ENCODE data around the gene REXO1.

REXO1 gene

DNA sequence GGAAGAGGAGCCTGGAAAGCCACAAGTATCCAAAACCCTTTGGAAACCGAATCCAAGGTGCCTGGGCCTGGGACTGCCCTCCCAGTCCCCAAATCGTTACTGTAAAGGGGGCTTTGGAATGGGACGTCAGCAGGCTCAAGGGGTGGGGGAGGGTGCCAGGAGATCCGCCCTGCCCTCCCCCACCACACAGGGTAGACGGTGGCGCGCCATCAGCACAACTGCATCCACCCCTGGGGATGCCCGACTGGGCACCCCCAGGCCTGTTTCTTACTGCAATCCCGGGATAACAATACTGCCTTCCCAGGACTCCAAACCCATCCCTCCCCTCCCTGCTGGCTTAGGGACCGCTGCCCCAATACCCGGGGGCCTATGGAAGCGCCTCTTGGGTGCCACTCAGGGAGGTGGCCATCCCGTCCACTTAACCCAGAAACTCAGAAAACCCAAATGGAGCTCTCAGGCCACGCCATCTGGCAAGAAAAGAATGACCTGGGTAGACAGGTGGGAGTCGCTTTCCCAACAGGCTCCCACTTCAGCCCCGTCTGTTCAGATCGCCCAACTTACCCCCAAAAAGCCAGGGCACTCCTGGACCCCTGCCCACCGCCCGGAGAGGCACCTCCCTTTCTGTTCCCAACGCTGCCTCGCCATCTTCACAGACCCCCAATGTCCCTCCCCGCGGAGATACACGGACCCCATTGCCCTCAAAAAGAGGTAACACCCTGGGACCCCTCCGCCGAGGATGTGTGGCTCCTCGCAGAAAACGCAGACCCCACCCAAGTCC lies 12.7 kb upstream of the REXO1 start:
- Histone ChIP-seq H3K4me1 (ENCODE audit: insufficient read depth, low read length) (peaks cover 19% of the 10 kb centered on the region; the same call in 1 of the 2 replicates), H3K36me3 (ENCODE audit: insufficient read depth, low read length) (no peaks in the 10 kb centered on the region), H3K9ac (ENCODE audit: low read depth, low read length) (peak overlapping the region; percentile 85), H3K9me3 (ENCODE audit: control insufficient read depth, insufficient read depth, low read length) (no peaks in the 10 kb centered on the region)

DNA sequence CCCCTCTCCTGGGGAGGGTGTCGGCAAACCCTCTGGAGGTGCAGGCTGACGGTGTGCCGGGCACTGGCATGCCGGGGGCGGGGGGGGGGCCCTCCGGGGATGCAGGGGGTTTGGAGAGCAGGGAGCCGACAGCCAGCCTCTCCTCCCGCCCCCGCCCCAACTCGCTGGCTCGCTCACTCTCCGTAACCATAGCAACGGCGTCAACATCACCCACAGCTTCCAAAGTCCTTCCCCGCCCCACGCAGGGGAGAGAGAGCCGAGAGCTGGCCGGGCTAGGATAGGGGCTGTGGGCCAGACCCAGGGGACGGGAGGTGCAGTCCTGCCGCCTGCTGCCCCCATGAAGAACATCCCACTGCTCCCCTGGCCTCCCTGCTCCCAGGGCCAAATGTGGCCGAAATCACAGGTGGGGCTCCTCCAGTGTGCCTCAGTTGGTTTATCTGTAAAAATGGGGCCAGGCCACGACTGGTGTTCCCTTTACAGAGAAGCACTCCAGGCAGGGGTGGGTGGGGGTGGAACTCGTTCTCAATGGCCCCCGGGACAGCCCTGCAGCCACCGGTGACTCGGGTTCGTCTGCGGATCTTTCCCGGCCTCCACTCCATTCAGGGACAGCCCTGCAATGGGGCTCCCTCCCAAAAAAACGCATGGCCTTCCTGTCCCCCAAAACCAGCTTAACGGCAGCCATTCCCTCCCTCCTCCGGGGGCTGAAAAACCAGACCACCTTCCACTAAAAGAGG lies 11.9 kb upstream of the REXO1 start:
- H3K9me3 ChIP-seq (ENCODE audit: control insufficient read depth, insufficient read depth, low read length) = no peaks in the 10 kb centered on the region
- peaks cover 22% of the 10 kb centered on the region; the same call in 1 of the 2 replicates for H3K4me1 ChIP-seq (ENCODE audit: insufficient read depth, low read length)
- H3K9ac ChIP-seq (ENCODE audit: low read depth, low read length) = peak overlapping the region; percentile 85; the same call in 1 of the 2 replicates

DNA sequence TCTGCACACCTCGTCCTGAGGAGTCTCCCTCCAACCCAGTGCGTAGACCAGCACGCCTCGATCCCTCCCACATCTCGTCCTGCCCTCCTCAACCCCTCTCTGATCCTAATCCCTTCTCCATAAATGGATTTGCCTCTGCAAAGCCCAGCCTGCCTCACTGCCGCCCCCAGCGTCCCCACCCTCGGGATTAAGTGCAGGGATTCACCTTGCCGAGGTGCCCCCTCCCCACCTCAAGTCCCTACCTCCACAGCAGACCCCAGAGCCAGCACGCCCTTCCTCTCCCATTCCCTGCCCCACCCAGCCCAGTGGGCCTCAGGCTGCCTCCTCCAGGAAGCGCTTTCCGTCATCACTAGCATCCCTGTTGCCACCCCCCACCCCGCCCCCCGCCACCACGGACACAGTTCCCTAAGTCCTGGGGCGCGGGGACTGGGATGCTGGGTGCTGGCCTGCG lies 11.1 kb upstream of the REXO1 start:
- Histone ChIP-seq H3K9me3 (ENCODE audit: control insufficient read depth, insufficient read depth, low read length) (no peaks in the 10 kb centered on the region), H3K9ac (ENCODE audit: low read depth, low read length) (peak overlapping the region; percentile 16; the same call in 1 of the 2 replicates), H3K4me1 (ENCODE audit: insufficient read depth, low read length) (peaks cover 22% of the 10 kb centered on the region; the same call in 1 of the 2 replicates)

More for the DNA sequence above, 11.9 kb upstream of the REXO1 start:
- H3K36me3 ChIP-seq (ENCODE audit: insufficient read depth, low read length) = no peaks in the 10 kb centered on the region

DNA sequence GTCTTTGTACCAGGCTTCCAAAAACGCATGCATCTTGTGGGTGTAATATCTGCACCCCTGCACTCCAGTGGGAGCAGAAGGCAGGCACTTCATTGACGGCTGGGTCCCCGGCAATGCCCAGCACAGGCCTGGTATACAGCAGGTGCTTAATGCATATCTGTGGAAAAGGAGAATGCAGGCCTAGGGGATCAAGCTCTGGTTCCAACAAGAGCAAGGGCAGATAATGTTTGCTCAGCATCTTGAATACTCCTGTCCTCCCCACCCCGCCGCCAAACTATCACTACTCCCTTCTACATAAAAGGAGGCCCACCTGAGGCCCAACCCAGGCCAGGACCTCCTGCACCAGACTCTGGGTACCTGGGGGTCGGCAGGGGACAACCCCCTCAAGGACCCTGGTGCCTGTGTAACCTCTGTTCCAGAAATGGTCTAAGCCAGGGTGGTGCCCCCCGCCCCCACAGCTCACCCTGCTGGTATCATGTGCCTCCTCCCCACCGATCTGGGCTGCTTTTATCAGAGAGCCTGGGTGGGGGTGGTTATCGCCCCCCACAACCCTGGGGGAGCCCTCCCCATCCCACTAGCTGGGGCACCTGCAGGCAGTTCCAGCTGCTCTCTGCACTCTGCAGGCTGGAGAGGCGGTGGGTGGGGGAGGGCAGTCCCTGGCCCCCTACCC lies 10.3 kb upstream of the REXO1 start:
- H3K4me1 ChIP-seq (ENCODE audit: insufficient read depth, low read length) = peaks cover 23% of the 10 kb centered on the region; the same call in 1 of the 2 replicates
- H3K9me3 ChIP-seq (ENCODE audit: control insufficient read depth, insufficient read depth, low read length) = no peaks in the 10 kb centered on the region
- no peak overlapping the region for H3K9ac ChIP-seq (ENCODE audit: low read depth, low read length)
- no peaks in the 10 kb centered on the region for H3K36me3 ChIP-seq (ENCODE audit: insufficient read depth, low read length)

More for the DNA sequence above, 11.1 kb upstream of the REXO1 start:
- no peaks in the 10 kb centered on the region for H3K36me3 ChIP-seq (ENCODE audit: insufficient read depth, low read length)

DNA sequence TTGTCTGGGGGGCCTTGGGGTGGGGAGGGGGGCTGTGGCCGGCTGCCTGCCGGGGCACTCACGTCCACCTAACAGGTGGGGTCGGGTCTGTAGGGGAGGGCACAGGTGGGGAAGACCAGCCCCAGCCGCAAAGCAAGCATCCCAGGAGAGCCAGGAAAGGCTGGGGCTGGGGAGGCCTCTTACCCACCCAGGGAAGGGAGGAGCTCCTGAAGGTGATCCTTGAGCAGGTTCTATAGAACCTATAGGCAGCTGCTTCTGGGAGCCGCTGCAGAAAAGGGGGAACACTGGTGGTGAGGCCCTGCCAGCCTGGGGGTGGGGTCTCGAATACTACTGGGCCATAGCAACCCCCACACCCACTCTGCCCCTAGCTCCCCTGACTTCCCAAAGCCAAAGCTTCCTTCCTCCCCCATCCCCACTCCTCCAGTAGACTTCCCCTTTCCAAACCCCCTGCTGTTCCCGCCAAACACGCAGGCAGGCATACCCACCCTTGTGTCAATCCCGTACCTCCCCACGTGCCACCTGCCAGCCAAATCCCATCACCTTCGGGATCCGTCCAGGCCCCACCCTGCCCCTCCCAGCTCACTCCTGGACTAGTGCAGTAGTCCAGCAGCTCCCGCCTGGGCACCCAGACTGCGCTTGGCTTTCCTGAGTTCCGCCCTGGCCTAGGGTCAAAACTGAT lies 9.5 kb upstream of the REXO1 start:
- H3K9me3 ChIP-seq (ENCODE audit: control insufficient read depth, insufficient read depth, low read length) = no peaks in the 10 kb centered on the region
- H3K36me3 ChIP-seq (ENCODE audit: insufficient read depth, low read length) = no peaks in the 10 kb centered on the region
- peak overlapping the region; percentile 66; the same call in 1 of the 2 replicates for H3K9ac ChIP-seq (ENCODE audit: low read depth, low read length)
- H3K4me1 ChIP-seq (ENCODE audit: insufficient read depth, low read length) = peaks cover 29% of the 10 kb centered on the region; the same call in 1 of the 2 replicates

DNA sequence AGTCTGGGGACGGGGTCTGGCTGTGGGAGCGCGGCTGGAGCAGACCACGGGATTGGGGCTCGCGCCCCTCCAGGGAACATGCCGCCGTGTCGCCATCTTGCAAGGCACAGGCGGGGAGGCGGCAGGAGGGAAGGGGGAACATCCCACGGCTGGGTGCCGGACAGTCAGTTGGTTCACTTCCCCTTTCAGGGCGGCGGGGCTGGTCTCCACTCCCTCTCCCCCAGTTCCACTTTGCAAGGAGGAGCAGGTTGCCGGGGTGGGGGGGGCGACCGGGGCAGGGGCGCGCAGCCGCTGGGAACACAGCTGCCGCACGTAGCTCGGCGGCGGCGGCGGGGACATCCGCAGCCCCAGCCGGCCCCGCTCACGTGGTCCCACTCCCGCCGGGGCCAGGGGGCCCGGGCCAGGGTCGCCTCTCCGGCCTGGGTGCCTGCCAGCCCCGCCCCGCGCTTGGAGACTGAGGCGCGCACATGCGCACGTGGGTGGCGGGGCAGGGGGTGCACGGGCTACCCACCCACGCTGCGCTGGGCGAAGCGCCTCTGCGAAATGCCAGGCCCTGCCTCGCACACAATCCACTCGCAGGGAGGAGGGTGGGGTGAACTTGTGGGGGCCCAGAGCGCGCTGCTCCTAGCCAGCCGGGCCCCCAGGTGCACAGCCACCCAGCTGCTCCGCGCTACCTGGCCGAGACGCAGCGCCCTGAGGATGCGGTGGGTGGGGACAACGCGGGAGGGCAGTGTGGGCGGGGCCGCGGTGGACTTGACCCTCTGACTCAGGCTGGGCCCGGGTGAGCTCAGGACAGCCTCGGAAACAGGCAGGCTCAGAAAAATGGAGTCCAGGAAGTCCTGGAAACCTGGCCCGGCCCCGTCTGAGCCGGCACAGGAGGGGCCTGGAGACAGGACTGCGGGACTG lies 8.7 kb upstream of the REXO1 start:
- H3K36me3 ChIP-seq (ENCODE audit: insufficient read depth, low read length) = no peaks in the 10 kb centered on the region
- H3K9me3 ChIP-seq (ENCODE audit: control insufficient read depth, insufficient read depth, low read length) = no peaks in the 10 kb centered on the region
- H3K9ac ChIP-seq (ENCODE audit: low read depth, low read length) = peak overlapping the region; percentile 66
- H3K4me1 ChIP-seq (ENCODE audit: insufficient read depth, low read length) = peaks cover 31% of the 10 kb centered on the region; the same call in 1 of the 2 replicates

DNA sequence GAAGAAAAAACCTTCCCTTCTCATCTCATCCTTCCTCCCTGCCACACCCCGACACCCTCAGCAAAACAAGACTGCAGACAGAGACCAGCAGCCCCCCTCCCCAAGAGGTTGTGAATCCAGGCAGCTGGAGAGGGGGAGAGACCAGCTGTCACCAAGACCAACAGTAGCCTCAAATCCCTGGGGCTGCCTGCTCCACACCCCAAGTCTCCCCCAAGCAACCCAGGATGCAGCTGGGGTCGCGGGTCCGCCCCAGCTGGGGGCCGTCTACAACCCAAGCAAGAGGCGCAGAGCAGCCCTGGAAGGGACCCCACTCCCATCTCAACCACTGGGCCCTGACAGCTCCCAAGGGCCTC lies 8.0 kb upstream of the REXO1 start:
- no peaks in the 10 kb centered on the region for H3K9me3 ChIP-seq (ENCODE audit: control insufficient read depth, insufficient read depth, low read length)
- peaks cover 31% of the 10 kb centered on the region; the same call in 1 of the 2 replicates for H3K4me1 ChIP-seq (ENCODE audit: insufficient read depth, low read length)
- H3K9ac ChIP-seq (ENCODE audit: low read depth, low read length) = peak overlapping the region; percentile 66
- no peaks in the 10 kb centered on the region for H3K36me3 ChIP-seq (ENCODE audit: insufficient read depth, low read length)

DNA sequence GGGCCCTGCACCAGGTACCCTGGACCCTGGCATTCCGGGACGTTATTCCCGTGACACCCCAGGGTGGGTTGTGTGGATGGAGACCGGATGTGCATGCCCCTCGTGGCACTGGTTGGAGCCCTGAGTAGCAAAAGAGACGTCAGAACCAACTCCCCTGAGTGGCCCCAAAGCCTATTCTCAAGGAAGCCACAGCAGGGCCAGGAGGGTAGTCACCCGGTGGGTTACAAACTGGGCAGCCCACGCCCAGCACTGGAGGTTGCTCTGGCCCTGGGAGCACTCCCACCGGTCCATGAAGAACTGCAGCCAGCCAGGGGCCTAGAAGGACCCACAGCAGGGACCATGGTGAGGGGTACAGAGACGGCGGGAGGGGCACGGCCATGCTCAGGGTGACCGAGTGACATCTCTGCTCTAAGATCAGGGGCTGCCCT lies 7.6 kb upstream of the REXO1 start:
- Histone ChIP-seq H3K36me3 (ENCODE audit: insufficient read depth, low read length) (no peaks in the 10 kb centered on the region), H3K9ac (ENCODE audit: low read depth, low read length) (peak overlapping the region; percentile 26; the same call in 1 of the 2 replicates), H3K4me1 (ENCODE audit: insufficient read depth, low read length) (peaks cover 26% of the 10 kb centered on the region; the same call in 1 of the 2 replicates), H3K9me3 (ENCODE audit: control insufficient read depth, insufficient read depth, low read length) (no peaks in the 10 kb centered on the region)

DNA sequence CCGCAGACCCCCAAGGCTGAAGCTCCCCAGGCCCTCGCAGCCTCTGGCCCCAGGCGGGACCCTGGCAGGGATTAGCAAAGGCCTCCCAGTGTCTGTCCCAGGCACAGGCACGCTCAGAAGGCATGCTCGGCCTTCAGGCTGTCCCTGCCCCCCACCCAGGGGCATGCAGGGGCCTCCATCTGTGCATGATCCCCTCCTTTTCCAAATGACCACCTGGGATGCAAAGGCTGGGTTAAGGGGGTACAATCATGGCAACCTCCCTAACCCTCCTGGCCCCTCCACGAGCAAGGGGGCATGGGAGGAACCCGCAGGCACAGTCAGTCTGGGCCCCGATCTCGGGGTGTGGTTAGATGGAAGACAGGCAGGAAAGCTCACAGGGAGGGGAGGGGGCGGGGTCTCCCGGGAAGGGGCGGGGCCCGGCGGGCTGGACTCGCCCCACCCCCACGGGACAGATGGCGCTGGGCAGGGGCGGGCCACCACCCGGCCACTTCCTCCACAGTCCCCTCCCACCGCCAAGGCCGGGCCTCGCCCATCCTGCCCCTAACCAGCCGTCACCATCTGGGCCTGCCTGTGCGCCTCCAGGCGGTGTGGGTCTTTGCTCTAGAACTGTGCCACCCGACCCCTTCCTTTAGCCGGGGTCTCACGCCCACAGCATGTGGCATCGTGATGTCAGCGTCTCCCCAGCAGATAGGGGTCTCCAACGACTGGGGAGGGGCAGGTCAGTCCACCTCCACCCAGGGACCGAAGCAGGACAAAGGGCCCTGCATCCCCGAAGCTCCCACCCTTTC lies 7.0 kb upstream of the REXO1 start:
- peak overlapping the region; percentile 50 for H3K9ac ChIP-seq (ENCODE audit: low read depth, low read length)
- H3K9me3 ChIP-seq (ENCODE audit: control insufficient read depth, insufficient read depth, low read length) = no peaks in the 10 kb centered on the region
- H3K36me3 ChIP-seq (ENCODE audit: insufficient read depth, low read length) = no peaks in the 10 kb centered on the region
- H3K4me1 ChIP-seq (ENCODE audit: insufficient read depth, low read length) = peaks cover 25% of the 10 kb centered on the region; the same call in 1 of the 2 replicates

DNA sequence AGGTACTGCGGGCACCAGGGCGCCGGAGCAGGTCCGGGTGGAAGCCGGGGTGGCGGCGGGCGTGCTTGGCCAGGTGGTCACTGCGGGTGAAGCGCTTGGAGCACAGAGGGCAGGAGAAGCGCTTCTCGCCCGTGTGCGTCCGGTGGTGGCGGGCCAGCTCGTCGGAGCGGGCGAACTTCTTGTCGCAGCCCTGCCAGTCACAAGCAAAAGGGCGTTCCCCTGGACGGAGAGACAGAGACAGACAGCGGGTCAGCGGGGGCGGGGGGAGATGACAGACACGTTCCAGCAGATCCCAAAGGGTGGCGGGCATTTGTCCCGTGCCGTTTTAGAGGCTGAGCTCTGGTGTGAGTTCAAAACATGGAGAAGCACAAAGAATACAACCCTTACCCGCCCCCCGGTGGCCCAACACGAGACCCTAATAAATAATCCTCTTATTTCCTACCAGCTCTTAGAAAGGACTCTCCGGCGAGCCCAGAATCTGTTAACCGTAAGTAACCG lies 6.3 kb upstream of the REXO1 start:
- no peaks in the 10 kb centered on the region for H3K36me3 ChIP-seq (ENCODE audit: insufficient read depth, low read length)
- no peaks in the 10 kb centered on the region for H3K9me3 ChIP-seq (ENCODE audit: control insufficient read depth, insufficient read depth, low read length)
- H3K9ac ChIP-seq (ENCODE audit: low read depth, low read length) = peak overlapping the region; percentile 50
- peaks cover 25% of the 10 kb centered on the region; the same call in 1 of the 2 replicates for H3K4me1 ChIP-seq (ENCODE audit: insufficient read depth, low read length)

DNA sequence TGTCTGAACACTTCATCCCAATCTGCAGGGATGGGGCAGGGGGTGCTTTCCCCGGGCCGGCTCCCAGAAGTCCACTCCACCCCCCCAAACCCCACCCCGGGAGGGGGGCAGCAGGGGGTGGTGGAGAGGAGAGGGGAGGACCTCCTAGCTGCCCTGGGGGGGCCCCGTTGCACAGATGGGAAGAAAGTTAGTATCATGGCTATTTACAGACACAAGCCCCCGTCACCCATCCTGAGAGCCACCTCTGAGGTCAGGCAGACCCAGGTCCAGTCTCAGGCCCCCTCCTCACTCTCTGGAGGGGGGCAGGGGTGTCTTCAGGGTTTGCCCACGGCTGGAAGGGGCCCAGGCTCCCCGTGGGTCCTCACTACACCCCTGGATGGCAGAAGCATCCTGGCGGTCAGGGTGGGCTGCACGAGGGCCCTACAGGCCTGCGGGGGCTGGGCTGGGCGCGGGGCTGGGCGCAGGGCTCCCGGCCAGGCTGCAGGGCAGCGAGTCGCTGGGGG lies 5.8 kb upstream of the REXO1 start:
- H3K36me3 ChIP-seq (ENCODE audit: insufficient read depth, low read length) = no peaks in the 10 kb centered on the region
- H3K9ac ChIP-seq (ENCODE audit: low read depth, low read length) = peak overlapping the region; percentile 50; the same call in 1 of the 2 replicates
- H3K9me3 ChIP-seq (ENCODE audit: control insufficient read depth, insufficient read depth, low read length) = no peaks in the 10 kb centered on the region
- H3K4me1 ChIP-seq (ENCODE audit: insufficient read depth, low read length) = peaks cover 22% of the 10 kb centered on the region; the same call in 1 of the 2 replicates

All from ES-I3 (cell line).